NCI-H2171 (cell line): ENCODE data around the gene SDSL.

ENCODE experiments used
- DNase-seq: peaks from one replicate; lab custom pipeline; 2025; lab: John Stamatoyannopoulos, UW

The SDSL gene

DNA sequence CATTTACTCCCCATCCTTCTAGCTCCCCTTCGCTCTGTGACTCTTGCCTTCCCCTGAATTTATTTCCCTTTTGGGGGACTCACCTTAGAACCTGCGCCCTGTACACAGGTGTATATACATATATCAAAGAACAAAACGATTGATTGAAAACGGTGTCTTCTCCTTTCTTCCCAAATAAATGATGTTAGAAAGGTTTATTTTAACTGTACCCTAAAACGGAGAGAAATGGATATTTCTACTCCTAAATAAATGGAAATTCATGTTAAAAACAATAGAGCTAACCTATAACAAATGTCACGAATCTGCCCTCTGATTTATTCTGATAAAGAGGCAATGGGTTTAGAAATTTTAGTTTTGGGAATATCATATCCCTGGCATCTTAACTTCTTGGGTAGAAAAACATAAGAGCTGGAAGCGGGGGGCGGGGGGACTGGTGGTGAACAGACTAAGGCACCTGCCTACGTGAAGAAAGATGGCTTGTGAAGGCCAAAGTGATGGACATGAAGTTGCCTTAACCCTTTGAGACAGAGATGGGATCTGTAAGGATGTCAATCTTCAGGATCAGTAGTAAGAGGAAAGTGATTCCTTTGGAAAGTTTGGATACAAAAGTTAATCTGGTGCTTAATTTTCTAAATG lies 58.3 kb downstream of the SDSL start:
- no peak for DNase-seq

DNA sequence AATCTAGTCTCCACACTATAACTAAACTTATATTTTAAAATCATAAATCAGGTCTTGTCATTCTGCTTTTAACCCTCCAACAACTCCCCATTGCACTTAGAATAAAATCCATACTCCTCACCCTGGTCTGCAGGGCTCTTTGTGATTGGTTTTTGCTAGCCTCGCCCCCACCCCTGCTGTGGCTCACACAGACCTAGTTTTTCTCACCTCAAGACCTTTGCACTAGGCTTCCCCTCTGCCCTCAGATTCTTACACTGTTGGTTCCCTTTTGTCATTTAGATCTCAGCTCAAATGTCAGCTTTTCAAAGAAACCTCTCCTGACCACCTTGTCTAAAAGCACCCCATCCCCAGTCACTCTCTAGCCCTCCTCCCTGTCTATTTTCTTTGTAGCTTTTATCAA lies 60.2 kb downstream of the SDSL start:
- DNase-seq, result no peak

DNA sequence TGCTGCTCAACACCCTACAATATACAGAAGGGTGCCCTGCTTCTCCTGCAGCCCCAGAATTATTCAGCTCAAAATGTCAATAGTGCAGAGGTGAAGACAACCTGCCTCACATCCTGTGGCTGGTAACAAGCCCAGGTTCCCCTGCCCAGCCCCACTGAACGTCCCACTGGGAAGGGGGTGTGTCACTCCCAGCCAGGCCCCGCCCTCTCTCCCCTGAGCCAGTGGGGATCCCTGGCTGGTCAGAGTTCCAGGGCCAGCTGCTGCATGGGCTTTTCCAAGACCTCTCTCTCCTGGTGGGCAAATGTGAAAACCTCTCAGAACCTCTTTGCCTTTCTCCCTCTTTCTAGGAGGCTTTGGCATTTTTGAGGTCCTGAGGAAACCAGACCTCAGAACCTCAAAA lies 63.1 kb downstream of the SDSL start:
- no peak for DNase-seq

DNA sequence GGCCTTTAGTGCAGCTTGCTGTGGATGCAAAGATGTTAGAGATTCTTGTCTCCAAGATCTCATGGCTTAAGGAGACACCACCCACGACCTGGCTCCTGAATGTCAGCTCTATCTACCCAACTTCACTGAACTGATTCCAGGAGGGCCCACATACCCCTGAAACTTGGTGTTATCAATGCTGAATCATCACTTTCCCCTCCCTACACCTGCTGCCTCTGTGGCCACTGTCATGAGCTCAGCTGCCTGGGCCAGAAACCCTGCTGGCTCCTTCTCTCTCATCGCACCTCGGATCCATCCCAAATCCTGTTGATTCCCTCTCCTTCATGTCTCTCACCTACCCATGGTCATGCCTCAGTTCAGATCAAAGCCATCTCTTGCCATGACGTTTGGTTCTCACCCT lies 64.5 kb downstream of the SDSL start:
- DNase-seq, result no peak
